ENCODE measurements around the gene USHBP1. TPM values are rescaled to one million over a fixed set of nuclear protein-coding genes. Genes with fewer than 3 reads are reported as not detected.

Gene USHBP1
- total and polyA plus RNA-seq, 12 donors = 0.71 to 23.6 (median 5.3) TPM

DNA sequence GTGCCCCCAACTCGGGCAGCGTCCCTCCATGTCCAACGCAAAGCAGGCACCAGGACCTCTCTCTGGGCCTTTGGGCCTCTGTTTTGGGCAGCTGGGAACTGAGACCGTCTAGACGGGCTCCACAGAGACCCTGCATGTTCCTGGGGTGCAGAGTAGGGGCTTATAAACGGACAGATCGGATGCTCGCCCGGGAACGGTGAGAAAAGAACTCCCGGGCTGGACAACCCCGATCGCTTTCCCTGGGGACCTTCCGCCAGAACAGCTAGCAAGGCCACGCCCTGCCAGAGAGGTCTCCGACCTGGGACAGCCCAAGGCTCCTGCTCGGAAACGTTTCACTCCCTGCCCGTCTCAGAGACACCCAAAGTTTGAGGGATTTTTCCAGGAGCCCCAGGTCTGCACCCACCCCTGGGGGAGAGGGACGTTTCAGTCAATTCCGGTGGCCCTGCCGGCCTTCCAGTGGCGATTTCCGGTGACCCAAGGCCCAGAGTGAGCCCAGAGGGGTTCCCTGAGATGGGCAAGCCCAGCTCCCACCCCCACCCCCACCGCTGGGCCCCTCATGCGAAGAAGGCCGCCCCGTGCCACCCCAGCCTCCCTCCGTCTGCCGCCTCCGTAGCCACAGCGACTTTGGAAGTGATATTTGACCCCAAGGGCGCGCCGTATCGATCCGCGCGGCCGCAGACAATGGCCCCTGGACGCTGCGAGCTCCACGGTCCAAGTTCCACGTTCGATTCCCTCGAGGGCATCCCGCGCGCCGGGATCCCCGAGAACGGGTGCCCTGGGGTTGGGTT, 20.5 kb downstream of the USHBP1 start:
- H3K4me3 ChIP-seq = peak overlapping the region in 3 of 4 donors; percentile 45 to 99 (median 76)
- intact Hi-C loops (cut with DNase I) = no loop called here
- H3K27ac ChIP-seq = peak overlapping the region; percentile 18 to 86 (median 70)
- no peaks in the 10 kb centered on the region for H3K9me3 ChIP-seq (replicated peaks in 1 of 3)
- peaks cover 0 to 6% of the 10 kb centered on the region in 2 donors for H3K36me3 ChIP-seq (replicated peaks in 1 of 2)
- 11 to 16% (median 11%) methylated on average over 24 to 52 of the region's 52 CpGs; no CpG with 5 or more reads in 1 of the 4 donors for WGBS, 4 donors
- DNase-seq = peak; percentile 56 to 83 (median 78)
- H3K27me3 ChIP-seq = no peaks in the 10 kb centered on the region
- H3K4me1 ChIP-seq (replicated peaks in 1 of 2) = peaks cover 0 to 22% of the 10 kb centered on the region in 2 donors
- TF ChIP-seq, protein P1, sequence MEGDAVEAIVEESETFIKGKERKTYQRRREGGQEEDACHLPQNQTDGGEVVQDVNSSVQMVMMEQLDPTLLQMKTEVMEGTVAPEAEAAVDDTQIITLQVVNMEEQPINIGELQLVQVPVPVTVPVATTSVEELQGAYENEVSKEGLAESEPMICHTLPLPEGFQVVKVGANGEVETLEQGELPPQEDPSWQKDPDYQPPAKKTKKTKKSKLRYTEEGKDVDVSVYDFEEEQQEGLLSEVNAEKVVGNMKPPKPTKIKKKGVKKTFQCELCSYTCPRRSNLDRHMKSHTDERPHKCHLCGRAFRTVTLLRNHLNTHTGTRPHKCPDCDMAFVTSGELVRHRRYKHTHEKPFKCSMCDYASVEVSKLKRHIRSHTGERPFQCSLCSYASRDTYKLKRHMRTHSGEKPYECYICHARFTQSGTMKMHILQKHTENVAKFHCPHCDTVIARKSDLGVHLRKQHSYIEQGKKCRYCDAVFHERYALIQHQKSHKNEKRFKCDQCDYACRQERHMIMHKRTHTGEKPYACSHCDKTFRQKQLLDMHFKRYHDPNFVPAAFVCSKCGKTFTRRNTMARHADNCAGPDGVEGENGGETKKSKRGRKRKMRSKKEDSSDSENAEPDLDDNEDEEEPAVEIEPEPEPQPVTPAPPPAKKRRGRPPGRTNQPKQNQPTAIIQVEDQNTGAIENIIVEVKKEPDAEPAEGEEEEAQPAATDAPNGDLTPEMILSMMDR (IDR thresholded peaks at IDR 0.05) = no peak
- TF ChIP-seq POLR2A (IDR thresholded peaks at IDR 0.05) = peak in 1 of 2 donors; percentile 20

DNA sequence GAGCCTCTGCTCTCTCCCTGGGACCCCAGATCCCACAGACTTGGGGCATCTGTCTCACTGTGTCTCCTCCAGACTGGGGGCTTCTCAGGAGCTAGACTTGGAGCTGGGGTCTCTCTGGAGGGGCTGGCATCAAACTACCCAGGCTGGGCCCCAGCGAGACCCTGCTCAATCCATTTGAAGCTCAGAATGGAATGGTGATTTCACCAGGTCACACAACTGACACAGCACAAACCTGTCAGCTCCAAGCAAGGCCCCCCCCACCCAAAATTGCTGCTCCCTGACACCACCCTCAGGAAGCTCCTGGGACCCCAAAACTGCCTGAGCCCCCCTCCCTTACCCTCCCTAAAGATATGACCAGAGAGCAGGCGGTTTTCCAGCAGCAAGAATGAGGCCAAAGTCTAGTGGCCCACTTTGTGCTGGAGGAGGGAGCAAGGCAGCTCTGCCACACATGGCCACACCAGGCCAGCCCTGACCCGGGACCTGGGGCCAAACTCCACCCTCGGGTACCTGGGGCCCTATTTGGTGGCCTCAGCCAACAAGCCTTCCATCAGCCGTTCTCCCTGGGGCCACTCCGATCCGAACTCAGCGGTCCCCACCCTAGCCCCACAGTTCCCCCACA, 21.2 kb downstream of the USHBP1 start:
- no peak for TF ChIP-seq POLR2A (IDR thresholded peaks at IDR 0.05)
- TF ChIP-seq, protein P1 (IDR thresholded peaks at IDR 0.05) = no peak

DNA sequence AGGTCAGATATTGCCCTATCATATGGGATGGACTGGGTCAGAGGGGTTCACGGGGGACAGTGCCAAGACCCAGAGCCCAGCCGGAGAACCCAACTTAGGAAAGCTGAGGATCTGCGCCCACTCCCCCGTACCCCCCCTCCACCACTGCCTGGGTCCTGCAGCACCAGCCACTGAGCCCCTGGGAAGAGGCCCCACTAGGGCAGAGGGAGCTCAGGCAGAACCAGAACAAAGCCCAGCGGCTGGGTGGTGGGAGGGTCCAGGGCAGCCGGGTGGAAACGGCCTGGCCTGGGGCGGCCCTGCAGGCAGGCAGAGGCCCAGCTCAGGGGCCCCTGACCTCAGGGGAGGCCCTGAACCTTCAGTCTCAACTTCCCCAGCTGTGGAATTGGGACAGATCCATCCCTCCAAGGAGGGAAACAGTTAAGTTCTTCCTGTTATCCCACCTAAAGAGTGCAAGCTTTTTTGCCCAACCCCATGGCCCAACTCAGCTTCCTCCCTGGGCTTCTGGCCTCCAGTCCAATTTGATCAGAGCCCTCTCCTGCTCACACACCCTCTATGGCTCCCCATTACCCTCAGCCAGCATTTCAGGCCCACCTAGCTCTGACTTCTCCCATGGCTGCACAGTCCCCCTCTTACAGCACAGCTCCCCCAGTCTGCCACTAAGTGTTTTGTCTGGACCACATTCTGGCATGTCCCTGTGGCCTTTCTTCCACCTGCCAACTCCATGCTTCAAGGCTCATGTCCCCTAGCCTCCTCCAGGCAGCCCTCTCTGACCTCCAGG, 21.9 kb downstream of the USHBP1 start:
- Histone ChIP-seq H3K27me3 (no peaks in the 10 kb centered on the region), H3K36me3 (replicated peaks in 1 of 2) (peaks cover 0 to 13% of the 10 kb centered on the region in 2 donors), H3K4me3 (no peak overlapping the region), H3K9me3 (replicated peaks in 1 of 3) (no peaks in the 10 kb centered on the region), H3K4me1 (replicated peaks in 1 of 2) (peaks cover 0 to 22% of the 10 kb centered on the region in 2 donors), H3K27ac (peak overlapping the region in 2 of 5 donors; percentile 83 to 86)
- intact Hi-C loops (cut with DNase I) = no loop called here
- TF ChIP-seq, protein P1 (IDR thresholded peaks at IDR 0.05) = no peak
- no peak for TF ChIP-seq POLR2A (IDR thresholded peaks at IDR 0.05)
- 72 to 94% (median 78%) methylated on average over 3 to 8 of the region's 8 CpGs for WGBS, 4 donors
- DNase-seq = no peak

More for the DNA sequence above, 21.2 kb downstream of the USHBP1 start:
- H3K27ac ChIP-seq = peak overlapping the region; percentile 18 to 86 (median 70)
- H3K4me1 ChIP-seq (replicated peaks in 1 of 2) = peaks cover 0 to 22% of the 10 kb centered on the region in 2 donors
- peak overlapping the region in 3 of 4 donors; percentile 45 to 99 (median 76) for H3K4me3 ChIP-seq
- H3K9me3 ChIP-seq (replicated peaks in 1 of 3) = no peaks in the 10 kb centered on the region
- no peaks in the 10 kb centered on the region for H3K27me3 ChIP-seq
- peak in 1 of 7 donors; percentile 35 for DNase-seq
- intact Hi-C loops (cut with DNase I) = no loop called here
- H3K36me3 ChIP-seq (replicated peaks in 1 of 2) = peaks cover 0 to 7% of the 10 kb centered on the region in 2 donors
- 33 to 61% (median 37%) methylated on average over 3 to 8 of the region's 8 CpGs; no CpG with 5 or more reads in 1 of the 4 donors for WGBS, 4 donors
